ENCODE measurements around the gene S100A13.

GRCh38 chr1:153627715-153628626, 666 bp upstream of the S100A13 start, which contains the start of gene S100A1:
- TF ChIP-seq CTCF (IDR thresholded peaks at IDR 0.05; ENCODE audit: borderline replicate concordance, extremely low read depth, low read length, poor library complexity, severe bottlenecking) (no peak), EZH2 (IDR thresholded peaks at IDR 0.05; ENCODE audit: borderline replicate concordance, low read depth, low read length, severe bottlenecking) (no peak)
